GM18870 (cell line): Measurements from ENCODE around the gene LRIT3.
"Not testable (repeated sequence)": the region's sequence is repeated elsewhere in the genome, so short reads cannot be mapped to it uniquely, and the experiment has no call there.

Experiments
- ATAC-seq: cut with Tn5 transposase; IDR thresholded peaks from one replicate; pipeline ENCODE4 v1.9.1; 2021; ENCODE audit warnings: moderate library complexity; ENCODE audit not compliant: unreplicated experiment

The LRIT3 gene

DNA sequence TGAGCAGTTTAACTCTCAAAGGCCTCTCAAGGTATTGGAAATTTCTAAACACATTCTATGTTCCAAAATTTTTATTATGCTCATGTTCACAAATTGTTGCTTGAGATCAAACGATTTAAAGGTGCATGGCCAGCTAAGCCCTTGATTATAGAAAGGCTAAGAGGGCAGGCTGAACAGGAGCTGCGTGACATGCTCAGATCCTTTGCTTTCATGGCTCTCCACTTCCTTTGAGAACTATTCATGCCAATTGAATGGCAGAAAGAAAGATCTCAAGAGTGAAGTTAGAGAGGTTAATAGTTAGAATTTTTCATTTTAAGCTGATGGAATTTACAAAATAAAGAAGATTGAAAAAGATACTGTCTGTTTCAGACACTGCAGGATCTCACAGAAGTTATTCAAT, 594 bp downstream of the LRIT3 start:
- ATAC-seq: no peak

DNA sequence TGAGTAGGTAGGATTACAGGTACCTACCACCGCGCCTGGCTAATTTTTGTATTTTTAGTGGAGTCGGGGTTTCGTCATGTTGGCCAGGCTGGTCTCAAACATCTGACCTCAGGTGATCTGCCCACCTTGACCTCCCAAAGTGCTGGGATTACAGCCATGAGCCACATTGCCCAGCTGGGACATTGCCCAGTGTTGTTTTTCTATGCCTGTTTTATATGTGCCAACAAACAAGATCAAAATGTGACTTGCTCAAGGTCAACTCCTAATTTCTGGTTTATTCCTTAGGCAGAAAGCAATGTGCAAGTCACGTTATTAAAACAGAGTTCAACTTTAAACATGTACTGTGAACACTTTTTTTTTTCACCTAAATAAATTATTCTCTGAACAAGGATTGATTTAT, 2.7 kb downstream of the LRIT3 start:
- ATAC-seq: no peak

DNA sequence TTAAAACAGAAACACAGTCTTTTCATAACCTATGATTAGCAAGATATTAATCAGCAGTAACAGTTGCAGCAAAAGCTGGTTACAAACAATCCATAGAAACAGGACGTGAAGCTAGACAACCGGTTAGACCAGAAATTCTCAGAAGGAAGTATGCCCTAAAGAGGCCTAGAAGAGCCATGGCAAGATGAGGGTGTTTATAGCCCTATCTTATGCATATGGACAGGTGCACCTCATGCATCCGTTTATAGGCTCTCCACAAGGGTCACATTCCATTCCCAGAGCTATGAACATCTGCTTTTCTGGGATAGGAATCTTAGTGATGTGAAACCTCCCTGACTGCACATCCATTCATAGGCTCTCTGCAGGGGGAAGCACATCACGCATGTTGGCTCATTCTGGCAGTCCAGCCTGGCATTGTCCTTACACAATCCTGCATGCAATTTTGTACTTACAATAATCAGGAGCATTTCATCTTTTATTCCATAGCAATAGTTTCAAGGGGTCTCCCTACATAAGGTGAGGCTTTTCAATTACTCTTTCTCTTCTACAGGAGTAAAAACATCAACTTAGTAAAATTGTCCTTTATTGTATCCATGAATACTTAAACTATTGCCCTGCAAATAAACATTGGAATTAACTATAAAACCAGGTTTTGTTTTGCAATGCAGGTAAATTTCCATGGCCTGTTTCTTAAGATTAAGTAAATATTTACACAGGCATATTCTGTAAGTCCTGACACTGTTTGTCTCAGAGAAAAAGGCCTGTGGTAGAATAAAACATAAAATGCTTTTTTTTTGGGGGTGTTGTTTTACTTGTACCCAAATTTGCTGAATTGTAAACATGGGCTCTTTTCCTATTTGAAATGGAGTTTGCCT, 11.8 kb downstream of the LRIT3 start:
- not testable (repeated sequence) for ATAC-seq

DNA sequence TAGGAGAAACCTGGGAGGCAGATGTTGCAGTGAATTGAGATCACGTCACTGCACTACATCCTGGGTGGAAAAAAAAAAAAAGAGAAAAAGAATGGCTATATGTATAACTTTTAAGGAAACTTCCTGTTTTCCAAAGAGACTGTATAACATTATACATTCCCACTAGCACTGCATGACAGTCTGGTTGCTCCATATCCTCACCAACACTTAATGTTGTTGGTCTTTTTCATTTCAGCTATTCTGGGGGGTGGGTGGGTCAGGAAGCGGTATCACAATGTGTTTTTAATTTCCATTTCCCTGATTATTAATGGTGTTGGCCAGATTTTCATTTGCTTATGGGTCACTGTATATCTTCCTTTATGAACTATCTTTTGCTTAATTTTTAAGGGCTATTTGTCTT, 13.4 kb downstream of the LRIT3 start:
- ATAC-seq: no peak

DNA sequence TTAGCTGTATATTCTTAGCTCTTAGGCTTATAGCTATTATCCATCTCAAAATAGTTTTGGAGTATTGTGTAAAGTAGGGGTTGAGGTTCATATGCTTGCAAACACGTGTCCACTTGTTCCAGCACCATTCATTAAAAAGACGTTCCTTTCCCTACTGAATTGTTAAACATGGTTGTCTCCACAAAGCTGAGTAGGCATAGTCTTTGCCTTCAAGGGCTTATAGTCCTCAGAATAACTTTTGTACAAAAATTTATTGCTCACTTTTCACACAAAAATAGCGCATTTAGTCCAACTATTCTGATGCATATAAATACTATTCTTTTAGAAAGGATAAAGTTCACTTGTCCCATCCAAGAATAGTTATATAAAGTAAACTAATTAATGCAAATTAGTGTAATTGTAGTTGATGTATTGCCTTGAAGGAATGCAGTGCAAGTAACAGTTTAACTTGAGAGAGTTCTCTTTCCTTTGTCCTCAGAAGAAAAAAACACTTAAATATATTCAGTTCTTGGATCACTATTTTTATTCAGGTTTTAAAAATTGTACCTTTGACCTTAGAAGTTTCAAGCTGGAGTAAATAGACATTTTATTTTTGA, 14.1 kb downstream of the LRIT3 start:
- ATAC-seq: no peak

DNA sequence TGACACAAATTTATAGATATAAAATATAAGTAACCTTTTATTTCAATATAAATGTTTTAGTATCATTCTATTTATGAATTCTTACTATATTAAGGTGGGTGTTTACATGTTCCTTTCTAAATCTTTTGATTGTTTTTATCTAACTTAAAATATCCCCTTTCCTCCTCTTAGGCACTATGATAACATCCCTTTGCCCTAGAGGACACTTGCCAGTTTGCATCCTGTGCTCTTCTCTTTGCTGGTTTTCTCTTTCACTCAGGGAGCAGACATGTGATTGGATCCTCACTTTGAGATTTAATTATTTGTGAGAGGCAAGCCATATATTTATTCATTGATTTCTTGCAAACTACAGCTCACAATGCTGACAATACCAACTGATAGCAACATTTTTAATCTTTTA, 16.2 kb downstream of the LRIT3 start:
- ATAC-seq: no peak

DNA sequence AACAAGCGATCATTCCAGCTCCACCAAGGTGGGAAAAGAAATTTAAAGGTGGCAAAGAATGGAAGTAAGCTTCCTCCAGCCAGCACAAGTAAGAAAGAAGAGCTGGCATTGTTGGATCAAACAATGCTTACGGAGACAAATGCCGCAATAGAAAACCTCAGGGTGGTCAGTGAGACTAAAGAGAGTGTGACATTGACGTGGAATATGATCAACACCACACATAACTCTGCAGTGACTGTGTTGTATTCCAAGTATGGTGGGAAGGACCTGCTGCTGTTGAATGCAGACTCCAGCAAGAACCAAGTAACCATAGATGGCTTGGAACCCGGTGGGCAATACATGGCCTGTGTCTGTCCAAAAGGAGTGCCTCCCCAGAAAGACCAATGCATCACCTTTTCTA, 22.2 kb downstream of the LRIT3 start:
- no peak for ATAC-seq

DNA sequence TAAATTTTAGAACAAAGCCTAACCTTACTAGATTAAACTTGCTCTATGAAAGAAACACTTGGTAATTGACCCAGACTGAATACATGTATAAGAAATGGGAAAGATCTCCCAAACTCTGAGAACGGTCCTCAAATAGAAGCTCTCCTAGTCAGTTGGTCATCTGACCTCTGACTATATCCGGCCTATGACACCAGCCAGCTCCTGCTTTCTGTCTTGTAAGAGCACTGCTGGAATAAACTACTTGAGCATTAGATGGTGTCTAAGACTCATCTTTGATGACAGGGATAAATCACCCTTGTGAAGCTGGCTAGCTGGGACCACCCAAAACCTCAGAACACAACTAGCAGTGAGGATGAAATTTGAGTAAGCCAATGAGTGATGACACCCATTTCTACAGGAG, 24.2 kb downstream of the LRIT3 start:
- no peak for ATAC-seq

DNA sequence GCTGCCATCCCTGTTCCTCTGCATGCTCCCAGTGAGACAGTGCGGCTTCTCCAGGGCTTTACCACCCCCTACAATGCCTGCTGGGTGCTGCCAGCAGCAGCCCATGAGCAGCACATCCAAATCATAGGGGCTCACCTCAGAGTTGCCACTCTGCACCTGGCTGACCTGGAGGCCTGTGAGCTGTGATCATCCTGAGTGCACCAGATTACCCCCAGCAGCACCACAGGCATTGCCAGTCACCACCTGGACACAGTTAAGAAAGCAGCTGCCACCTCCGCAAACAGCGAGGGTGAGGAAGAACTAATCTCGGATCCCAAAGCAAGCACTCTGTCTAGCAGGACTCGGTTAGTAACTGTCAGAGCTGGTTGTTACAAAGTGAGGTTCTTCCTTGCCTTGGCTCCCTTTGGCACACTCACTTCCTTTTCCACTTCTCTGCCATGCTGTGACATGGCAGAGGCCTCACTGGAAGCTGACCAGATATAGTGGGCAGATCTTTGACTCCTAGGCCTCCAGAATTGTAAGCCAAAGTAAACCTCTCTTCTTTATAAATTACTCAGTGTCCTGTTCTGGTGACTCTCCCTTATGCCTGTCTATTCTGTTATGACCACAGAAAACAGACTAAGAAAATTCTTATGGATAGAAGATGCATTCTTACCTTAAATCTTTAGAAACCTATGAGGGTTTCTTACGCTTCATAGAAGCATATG, 25.2 kb downstream of the LRIT3 start:
- no peak for ATAC-seq

DNA sequence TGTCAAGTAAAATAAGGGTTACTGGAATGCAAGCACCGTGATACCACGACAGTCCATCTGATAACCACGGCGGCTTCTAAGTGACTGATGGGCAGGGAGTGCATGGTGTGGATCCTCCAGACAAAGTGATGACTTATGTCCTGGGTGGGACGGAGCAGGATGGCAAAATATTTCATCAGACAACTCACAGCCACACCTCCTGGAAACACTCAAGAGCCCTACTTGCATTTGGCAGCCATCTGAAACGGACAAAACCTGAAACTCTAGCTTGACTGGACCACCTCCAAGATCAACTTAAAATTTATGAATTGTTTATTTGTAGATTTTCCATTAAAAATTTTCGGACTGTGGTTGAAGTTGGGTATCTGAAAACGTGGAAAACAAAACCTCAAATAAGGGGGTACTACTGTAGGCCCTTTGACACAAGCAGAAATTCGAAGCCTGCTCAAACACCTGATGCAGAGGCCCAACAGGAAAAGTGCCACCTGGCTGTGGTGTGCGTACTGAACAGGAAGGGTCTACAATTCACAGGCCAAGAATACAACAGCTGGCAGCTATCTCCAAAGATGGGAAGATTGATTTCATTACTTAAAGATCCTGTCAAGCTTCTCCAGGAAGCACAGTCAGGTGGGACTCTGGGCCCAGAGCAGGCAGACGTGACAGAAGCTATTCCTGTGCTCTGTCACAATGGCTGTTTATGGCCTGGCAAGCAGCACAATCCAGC, 26.0 kb downstream of the LRIT3 start:
- no peak for ATAC-seq

DNA sequence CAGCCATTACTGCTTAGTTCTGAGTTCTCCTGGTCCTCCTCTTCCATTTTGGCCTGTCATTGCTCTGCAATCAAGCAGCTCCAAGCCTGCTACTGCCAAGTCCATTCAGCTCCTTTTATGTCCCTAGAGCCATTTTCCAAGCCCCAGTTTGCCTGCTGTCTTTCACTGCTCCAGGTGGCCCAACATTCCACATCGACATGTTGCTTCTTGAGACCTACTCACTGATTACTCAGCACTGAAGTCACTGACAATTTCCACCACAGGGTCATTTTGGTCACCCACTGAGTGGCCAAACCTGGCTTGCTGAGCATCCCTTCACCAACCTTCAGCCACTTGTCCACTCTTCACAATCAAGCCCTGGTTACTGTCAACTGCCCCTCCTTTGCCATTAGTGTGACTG, 27.2 kb downstream of the LRIT3 start:
- no peak for ATAC-seq

DNA sequence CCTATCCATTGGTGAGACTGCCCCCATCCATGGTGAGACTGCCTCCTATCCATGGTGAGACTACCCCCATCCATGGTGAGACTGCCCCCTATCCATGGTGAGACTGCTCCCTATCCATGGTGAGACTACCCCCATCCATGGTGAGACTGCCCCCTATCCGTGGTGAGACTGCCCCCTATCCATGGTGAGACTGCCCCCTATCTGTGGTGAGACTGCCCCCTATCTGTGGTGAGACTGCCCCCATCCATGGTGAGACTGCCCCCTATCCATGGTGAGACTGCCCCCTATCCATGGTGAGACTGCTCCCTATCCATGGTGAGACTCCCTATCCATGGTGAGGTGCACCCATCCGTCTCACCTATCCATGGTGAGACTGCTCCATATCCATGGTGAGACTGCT, 27.6 kb downstream of the LRIT3 start:
- not testable (repeated sequence) for ATAC-seq

DNA sequence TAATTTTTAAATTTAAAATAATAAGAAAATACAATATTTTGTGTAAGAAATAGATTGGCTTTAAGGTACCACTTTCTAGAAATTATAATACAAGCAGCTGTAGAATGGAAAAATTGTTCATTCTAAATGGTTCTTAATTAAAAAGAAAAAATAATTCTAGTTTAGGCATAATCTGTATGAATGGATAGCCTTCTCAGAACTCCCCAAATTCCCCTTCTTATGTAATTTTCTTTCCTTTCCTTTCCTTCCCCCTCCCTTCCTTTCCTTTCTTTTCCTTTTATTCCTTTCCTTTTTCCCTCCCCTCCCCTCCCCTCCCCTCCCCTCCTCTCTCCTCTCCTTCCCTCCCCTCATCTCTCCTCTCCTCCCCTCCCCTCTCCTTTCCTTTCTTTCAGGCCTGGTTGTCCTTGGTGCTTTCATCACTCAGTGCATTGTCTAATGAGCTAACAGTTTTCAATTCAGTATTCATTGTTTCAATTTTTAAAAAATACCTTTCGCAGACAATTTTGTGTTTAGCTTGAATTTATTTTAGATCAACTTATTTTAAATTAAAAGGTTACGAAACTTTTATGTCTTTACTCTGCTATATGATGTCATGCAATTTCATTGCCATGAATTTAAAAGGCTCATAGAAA, 28.8 kb downstream of the LRIT3 start:
- no peak for ATAC-seq

DNA sequence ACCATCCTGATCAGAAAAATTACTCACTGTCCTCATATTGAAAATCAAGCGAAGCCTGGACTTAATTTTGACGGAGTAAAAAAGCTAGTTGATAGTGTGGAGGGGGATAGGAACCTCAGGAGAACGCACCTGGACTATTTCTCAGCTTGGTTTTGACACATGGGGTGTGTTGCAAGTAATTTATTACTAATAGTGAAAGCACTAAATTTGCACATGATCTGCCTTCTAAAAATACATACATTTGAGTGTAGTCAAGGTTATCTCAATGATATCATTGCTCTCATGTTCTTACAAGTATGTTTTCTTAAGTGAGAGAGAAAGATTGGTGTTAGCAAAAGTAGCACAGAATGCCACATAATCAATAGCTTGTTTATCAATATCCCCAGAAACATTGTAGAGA, 29.5 kb downstream of the LRIT3 start:
- ATAC-seq: peak; percentile 93

DNA sequence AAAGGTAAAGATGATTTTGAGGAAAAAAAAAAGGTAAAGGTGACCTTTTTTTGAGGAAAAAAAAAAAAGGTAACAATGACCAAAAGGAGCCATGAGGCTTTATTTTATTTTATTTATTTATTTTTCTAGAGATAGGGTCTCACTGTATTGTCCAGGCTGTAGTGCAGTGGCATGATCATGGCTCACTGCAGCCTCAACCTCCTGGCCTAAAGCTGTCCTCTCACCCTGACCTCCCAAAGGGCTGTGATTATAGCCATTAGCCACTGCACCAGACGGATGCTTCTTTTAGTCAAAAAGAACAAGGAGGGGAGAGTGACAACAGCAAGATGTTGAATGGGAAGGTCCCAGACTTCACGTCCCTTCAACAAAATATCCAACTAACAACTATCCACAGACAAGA, 30.4 kb downstream of the LRIT3 start:
- ATAC-seq: no peak

DNA sequence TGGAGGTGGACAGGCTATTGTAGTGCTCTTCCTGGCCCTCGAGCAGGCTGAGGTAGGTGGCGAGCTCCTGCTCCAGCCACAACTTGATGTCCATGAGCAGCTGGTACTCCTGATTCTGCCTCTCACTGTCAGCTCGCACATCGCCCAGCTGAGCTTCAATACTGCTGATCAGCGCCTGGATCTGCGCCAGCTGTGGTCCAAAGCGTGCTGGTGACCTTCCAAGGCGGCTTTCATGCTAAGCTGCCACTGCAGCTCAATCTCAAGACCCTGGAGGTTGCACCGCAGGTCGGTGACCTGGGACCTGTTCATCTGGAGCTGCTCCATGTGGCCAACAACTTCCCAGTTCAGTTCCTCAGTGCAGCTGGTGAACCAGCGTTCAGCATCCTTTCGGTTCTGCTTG, 31.2 kb downstream of the LRIT3 start:
- no peak for ATAC-seq

DNA sequence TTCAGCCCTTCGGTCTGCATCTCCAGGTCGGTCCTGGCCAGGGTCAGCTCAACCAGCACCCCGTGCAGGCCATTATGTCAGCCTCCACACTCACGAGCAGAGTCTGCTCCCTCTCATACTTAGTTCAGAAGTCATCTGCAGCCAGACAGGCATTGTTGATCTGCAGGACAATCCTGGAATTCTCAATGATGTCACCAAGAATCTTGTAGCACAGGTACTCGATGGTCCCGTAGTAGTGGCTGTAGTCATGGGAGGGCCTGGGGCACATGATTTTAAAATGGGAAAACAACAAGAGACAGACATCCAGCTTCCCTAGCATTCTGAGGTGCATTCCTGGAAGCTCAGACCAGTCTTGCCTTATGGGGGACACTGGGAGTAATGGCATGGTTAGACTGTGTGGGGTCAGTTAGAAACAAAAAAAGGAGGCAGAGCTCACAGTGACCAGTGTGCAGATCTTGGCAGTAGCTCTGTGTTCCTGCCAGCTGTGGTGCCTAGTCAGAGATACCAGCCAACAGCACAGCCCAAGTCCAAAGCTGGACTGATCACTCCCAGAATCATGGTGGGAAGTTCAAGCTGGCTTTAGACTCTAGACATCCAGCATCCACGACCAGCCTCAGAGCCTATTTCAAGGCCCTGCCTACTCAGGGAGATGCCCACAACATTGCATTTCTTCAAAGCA, 31.9 kb downstream of the LRIT3 start:
- ATAC-seq: no peak

DNA sequence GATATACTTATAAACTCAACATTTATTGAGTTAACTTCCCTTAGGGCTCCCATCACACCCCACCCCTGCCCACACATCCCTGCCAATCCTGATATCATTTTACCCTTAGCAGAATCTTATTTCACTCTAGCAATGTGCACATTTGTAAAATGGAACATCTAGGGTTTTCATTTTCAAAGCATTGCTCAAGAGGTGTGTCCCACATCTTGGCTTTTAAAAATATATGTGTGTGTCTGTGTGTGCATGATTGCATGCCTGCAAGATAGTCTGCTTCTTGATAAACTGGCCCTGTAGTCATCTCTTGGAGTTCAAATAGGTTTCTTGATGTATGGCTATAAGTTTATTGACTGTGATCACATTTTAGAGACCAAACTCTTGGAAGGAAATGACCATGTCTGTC, 38.4 kb downstream of the LRIT3 start:
- ATAC-seq: no peak

DNA sequence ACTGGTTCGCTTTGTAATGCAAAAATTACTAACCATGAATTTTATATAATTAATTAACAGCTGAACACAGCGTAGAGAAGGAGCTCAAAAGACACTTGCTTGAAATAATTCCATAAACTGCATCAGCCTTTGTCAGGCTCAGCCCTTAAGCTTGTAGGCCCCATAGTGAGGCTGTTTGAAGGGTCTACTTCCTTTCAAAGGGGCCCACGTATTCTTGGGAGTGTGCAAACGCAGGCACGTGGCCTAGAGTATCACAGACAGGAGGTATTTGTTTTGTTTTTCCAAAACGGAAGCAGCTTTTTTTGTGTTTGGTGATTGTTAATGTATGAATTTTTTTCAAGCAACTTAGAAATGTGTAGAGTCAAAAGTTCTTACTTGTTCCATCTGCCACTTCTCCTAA, 39.2 kb downstream of the LRIT3 start:
- ATAC-seq: no peak

DNA sequence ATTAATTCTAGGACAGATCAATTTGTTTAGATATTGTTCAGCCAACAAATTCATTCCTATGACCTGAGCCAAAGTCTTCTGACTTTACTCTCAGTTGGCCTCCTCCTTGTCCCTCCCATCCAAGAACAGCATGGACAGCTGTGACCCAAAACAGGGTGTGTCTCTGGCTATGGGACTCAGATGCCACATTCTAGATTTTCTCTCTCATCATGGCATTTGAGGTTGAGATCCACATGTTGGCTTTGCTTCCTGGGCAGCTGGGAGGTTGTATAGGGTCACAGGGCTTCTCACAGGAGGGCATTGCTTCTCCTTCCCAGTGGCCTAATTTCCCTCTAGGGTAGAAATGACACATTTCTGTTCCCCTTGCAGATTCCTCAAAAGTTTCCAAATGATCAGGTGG, 42.2 kb downstream of the LRIT3 start:
- no peak for ATAC-seq
